ENCODE data around the gene PCNX2.

Gene PCNX2

GRCh38 chr1:232969799-232970198 lies 325.7 kb downstream of the PCNX2 start:
- Histone ChIP-seq H3K4me1 (ENCODE audit: control insufficient read depth, low read depth, low read length) (no peaks in the 10 kb centered on the region), H2BK120ac (ENCODE audit: low read depth, low read length) (no peak overlapping the region), H3K79me1 (ENCODE audit: low read length) (peaks cover 5% of the 10 kb centered on the region), H3K36me3 (ENCODE audit: control insufficient read depth, insufficient read depth, low read length) (peaks cover 4% of the 10 kb centered on the region), H3K56ac (ENCODE audit: low read length) (no peak overlapping the region), H3K23ac (ENCODE audit: low read length) (no peak overlapping the region), H3K9ac (ENCODE audit: low read length) (no peak overlapping the region), H2BK5ac (ENCODE audit: low read length) (no peak overlapping the region), H3K27ac (ENCODE audit: low read depth, low read length) (no peak overlapping the region), H3K4me2 (ENCODE audit: low read length) (no peak overlapping the region), H3K27me3 (ENCODE audit: insufficient read depth, low read length, poor library complexity) (no peaks in the 10 kb centered on the region), H3K79me2 (ENCODE audit: control insufficient read depth, insufficient read depth, low read length) (no peaks in the 10 kb centered on the region), H2AK5ac (ENCODE audit: low read length) (no peak overlapping the region), H2BK15ac (replicated peaks; ENCODE audit: low read depth) (no peak overlapping the region), H4K8ac (ENCODE audit: low read depth, low read length) (no peak overlapping the region), H3K4me3 (ENCODE audit: low read length) (no peak overlapping the region), H4K5ac (ENCODE audit: low read length) (no peak overlapping the region), H3K18ac (ENCODE audit: low read length) (no peak overlapping the region), H3K4ac (ENCODE audit: low read depth, low read length) (no peak overlapping the region)
- no CpG with 5 or more reads among the region's 5 CpGs for WGBS (ENCODE audit: extremely low coverage, insufficient coverage, low lambda C conversion rate)
- DNase-seq: no peak

GRCh38 chr1:232968965-232969364 lies 326.6 kb downstream of the PCNX2 start:
- H3K4ac ChIP-seq (ENCODE audit: low read depth, low read length): no peak overlapping the region
- H3K27ac ChIP-seq (ENCODE audit: low read depth, low read length): no peak overlapping the region
- no peak overlapping the region for H2AK5ac ChIP-seq (ENCODE audit: low read length)
- H3K79me2 ChIP-seq (ENCODE audit: control insufficient read depth, insufficient read depth, low read length): no peaks in the 10 kb centered on the region
- no peak overlapping the region for H4K8ac ChIP-seq (ENCODE audit: low read depth, low read length)
- H3K36me3 ChIP-seq (ENCODE audit: control insufficient read depth, insufficient read depth, low read length): peaks cover 4% of the 10 kb centered on the region
- no peak overlapping the region for H3K4me3 ChIP-seq (ENCODE audit: low read length)
- no peak overlapping the region for H3K18ac ChIP-seq (ENCODE audit: low read length)
- H4K5ac ChIP-seq (ENCODE audit: low read length): no peak overlapping the region
- no peak overlapping the region for H3K23ac ChIP-seq (ENCODE audit: low read length)
- H3K9ac ChIP-seq (ENCODE audit: low read length): no peak overlapping the region
- no peak for DNase-seq
- H3K79me1 ChIP-seq (ENCODE audit: low read length): peaks cover 5% of the 10 kb centered on the region
- no peak overlapping the region for H3K56ac ChIP-seq (ENCODE audit: low read length)
- H2BK15ac ChIP-seq (replicated peaks; ENCODE audit: low read depth): no peak overlapping the region
- H2BK5ac ChIP-seq (ENCODE audit: low read length): no peak overlapping the region
- no peaks in the 10 kb centered on the region for H3K27me3 ChIP-seq (ENCODE audit: insufficient read depth, low read length, poor library complexity)
- WGBS (ENCODE audit: extremely low coverage, insufficient coverage, low lambda C conversion rate): no CpG with 5 or more reads among the region's 3 CpGs
- no peak overlapping the region for H3K4me2 ChIP-seq (ENCODE audit: low read length)
- no peaks in the 10 kb centered on the region for H3K4me1 ChIP-seq (ENCODE audit: control insufficient read depth, low read depth, low read length)
- H2BK120ac ChIP-seq (ENCODE audit: low read depth, low read length): no peak overlapping the region

- no CpG with 5 or more reads among the region's 5 CpGs for WGBS (ENCODE audit: extremely low coverage, insufficient coverage, low lambda C conversion rate)
- no peak overlapping the region for H4K5ac ChIP-seq (ENCODE audit: low read length)
- peaks cover 5% of the 10 kb centered on the region for H3K79me1 ChIP-seq (ENCODE audit: low read length)
Measured at GRCh38 chr1:232968391-232968790, 327.1 kb downstream of the PCNX2 start.

GRCh38 chr1:232966663-232967062 lies 328.9 kb downstream of the PCNX2 start:
- H3K4me1 ChIP-seq (ENCODE audit: control insufficient read depth, low read depth, low read length): no peaks in the 10 kb centered on the region
- H4K5ac ChIP-seq (ENCODE audit: low read length): no peak overlapping the region
- H3K4me2 ChIP-seq (ENCODE audit: low read length): no peak overlapping the region
- H3K23ac ChIP-seq (ENCODE audit: low read length): no peak overlapping the region
- no peak overlapping the region for H3K27ac ChIP-seq (ENCODE audit: low read depth, low read length)
- WGBS (ENCODE audit: extremely low coverage, insufficient coverage, low lambda C conversion rate): no CpG with 5 or more reads among the region's 4 CpGs
- H3K4ac ChIP-seq (ENCODE audit: low read depth, low read length): no peak overlapping the region
- H2BK120ac ChIP-seq (ENCODE audit: low read depth, low read length): no peak overlapping the region
- no peaks in the 10 kb centered on the region for H3K79me2 ChIP-seq (ENCODE audit: control insufficient read depth, insufficient read depth, low read length)
- peaks cover 1% of the 10 kb centered on the region for H3K36me3 ChIP-seq (ENCODE audit: control insufficient read depth, insufficient read depth, low read length)
- no peak overlapping the region for H2BK5ac ChIP-seq (ENCODE audit: low read length)
- no peaks in the 10 kb centered on the region for H3K27me3 ChIP-seq (ENCODE audit: insufficient read depth, low read length, poor library complexity)
- no peak for DNase-seq
- no peak overlapping the region for H4K8ac ChIP-seq (ENCODE audit: low read depth, low read length)
- H2BK15ac ChIP-seq (replicated peaks; ENCODE audit: low read depth): no peak overlapping the region
- no peak overlapping the region for H2AK5ac ChIP-seq (ENCODE audit: low read length)
- H3K79me1 ChIP-seq (ENCODE audit: low read length): peaks cover 5% of the 10 kb centered on the region
- H3K4me3 ChIP-seq (ENCODE audit: low read length): no peak overlapping the region
- H3K9ac ChIP-seq (ENCODE audit: low read length): no peak overlapping the region
- no peak overlapping the region for H3K18ac ChIP-seq (ENCODE audit: low read length)
- peak overlapping the region; percentile 2 for H3K56ac ChIP-seq (ENCODE audit: low read length)

More at GRCh38 chr1:232968391-232968790, 327.1 kb downstream of the PCNX2 start:
- Histone ChIP-seq H3K23ac (ENCODE audit: low read length) (no peak overlapping the region), H3K27me3 (ENCODE audit: insufficient read depth, low read length, poor library complexity) (no peaks in the 10 kb centered on the region), H3K4me1 (ENCODE audit: control insufficient read depth, low read depth, low read length) (no peaks in the 10 kb centered on the region), H2BK15ac (replicated peaks; ENCODE audit: low read depth) (no peak overlapping the region), H3K18ac (ENCODE audit: low read length) (no peak overlapping the region), H3K56ac (ENCODE audit: low read length) (no peak overlapping the region), H3K9ac (ENCODE audit: low read length) (no peak overlapping the region), H3K79me2 (ENCODE audit: control insufficient read depth, insufficient read depth, low read length) (no peaks in the 10 kb centered on the region), H2BK5ac (ENCODE audit: low read length) (no peak overlapping the region), H2AK5ac (ENCODE audit: low read length) (no peak overlapping the region), H2BK120ac (ENCODE audit: low read depth, low read length) (no peak overlapping the region), H3K4me3 (ENCODE audit: low read length) (no peak overlapping the region), H3K36me3 (ENCODE audit: control insufficient read depth, insufficient read depth, low read length) (peaks cover 4% of the 10 kb centered on the region), H4K8ac (ENCODE audit: low read depth, low read length) (no peak overlapping the region), H3K4me2 (ENCODE audit: low read length) (no peak overlapping the region), H3K4ac (ENCODE audit: low read depth, low read length) (no peak overlapping the region), H3K27ac (ENCODE audit: low read depth, low read length) (no peak overlapping the region)
- no peak for DNase-seq

GRCh38 chr1:232965912-232966217 lies 329.7 kb downstream of the PCNX2 start:
- peaks cover 1% of the 10 kb centered on the region for H3K36me3 ChIP-seq (ENCODE audit: control insufficient read depth, insufficient read depth, low read length)
- DNase-seq: no peak
- H3K4me2 ChIP-seq (ENCODE audit: low read length): no peak overlapping the region
- H3K56ac ChIP-seq (ENCODE audit: low read length): no peak overlapping the region
- no peak overlapping the region for H2BK120ac ChIP-seq (ENCODE audit: low read depth, low read length)
- H3K9ac ChIP-seq (ENCODE audit: low read length): no peak overlapping the region
- H4K5ac ChIP-seq (ENCODE audit: low read length): no peak overlapping the region
- no peak overlapping the region for H3K4me3 ChIP-seq (ENCODE audit: low read length)
- H3K27me3 ChIP-seq (ENCODE audit: insufficient read depth, low read length, poor library complexity): no peaks in the 10 kb centered on the region
- no peak overlapping the region for H3K23ac ChIP-seq (ENCODE audit: low read length)
- H3K79me2 ChIP-seq (ENCODE audit: control insufficient read depth, insufficient read depth, low read length): no peaks in the 10 kb centered on the region
- H3K27ac ChIP-seq (ENCODE audit: low read depth, low read length): no peak overlapping the region
- peaks cover 5% of the 10 kb centered on the region for H3K79me1 ChIP-seq (ENCODE audit: low read length)
- H3K4ac ChIP-seq (ENCODE audit: low read depth, low read length): no peak overlapping the region
- no peak overlapping the region for H2BK15ac ChIP-seq (replicated peaks; ENCODE audit: low read depth)
- no peak overlapping the region for H3K18ac ChIP-seq (ENCODE audit: low read length)
- H2AK5ac ChIP-seq (ENCODE audit: low read length): no peak overlapping the region
- no CpG with 5 or more reads among the region's 6 CpGs for WGBS (ENCODE audit: extremely low coverage, insufficient coverage, low lambda C conversion rate)
- H2BK5ac ChIP-seq (ENCODE audit: low read length): no peak overlapping the region
- H4K8ac ChIP-seq (ENCODE audit: low read depth, low read length): no peak overlapping the region
- no peaks in the 10 kb centered on the region for H3K4me1 ChIP-seq (ENCODE audit: control insufficient read depth, low read depth, low read length)

- Histone ChIP-seq H3K4ac (ENCODE audit: low read depth, low read length) (no peak overlapping the region), H2BK120ac (ENCODE audit: low read depth, low read length) (no peak overlapping the region), H3K9ac (ENCODE audit: low read length) (no peak overlapping the region), H3K4me1 (ENCODE audit: control insufficient read depth, low read depth, low read length) (no peaks in the 10 kb centered on the region), H3K36me3 (ENCODE audit: control insufficient read depth, insufficient read depth, low read length) (peaks cover 1% of the 10 kb centered on the region), H3K79me1 (ENCODE audit: low read length) (peaks cover 5% of the 10 kb centered on the region), H3K4me2 (ENCODE audit: low read length) (no peak overlapping the region), H3K4me3 (ENCODE audit: low read length) (no peak overlapping the region), H2BK5ac (ENCODE audit: low read length) (no peak overlapping the region), H3K23ac (ENCODE audit: low read length) (no peak overlapping the region), H3K27ac (ENCODE audit: low read depth, low read length) (no peak overlapping the region), H2AK5ac (ENCODE audit: low read length) (no peak overlapping the region), H3K56ac (ENCODE audit: low read length) (no peak overlapping the region), H4K5ac (ENCODE audit: low read length) (no peak overlapping the region), H3K18ac (ENCODE audit: low read length) (no peak overlapping the region), H4K8ac (ENCODE audit: low read depth, low read length) (no peak overlapping the region), H3K27me3 (ENCODE audit: insufficient read depth, low read length, poor library complexity) (no peaks in the 10 kb centered on the region), H2BK15ac (replicated peaks; ENCODE audit: low read depth) (no peak overlapping the region), H3K79me2 (ENCODE audit: control insufficient read depth, insufficient read depth, low read length) (no peaks in the 10 kb centered on the region)
- no peak for DNase-seq
- WGBS (ENCODE audit: extremely low coverage, insufficient coverage, low lambda C conversion rate): no CpG with 5 or more reads among the region's 10 CpGs
Measured at GRCh38 chr1:232965124-232965911, 330.2 kb downstream of the PCNX2 start.
